AG04450 (cell line): ENCODE data around the gene TPM4. TPM values are rescaled to one million over a fixed set of nuclear protein-coding genes. Genes with fewer than 3 reads are reported as not detected.

ENCODE experiments used
- CTCF ChIA-PET: fragments of 300-600, 350-600 bp; formaldehyde crosslinking; extraction: SDS; loops from one replicate; lab custom pipeline; 2022; ENCODE audit warnings: antibody characterized with exemption, inconsistent platforms; lab: Charles Lee
- POLR2A ChIA-PET: fragments of 350-600 bp; formaldehyde crosslinking; extraction: SDS; loops from one replicate; lab custom pipeline; 2021; ENCODE audit warnings: antibody characterized with exemption, inconsistent platforms; lab: Yijun Ruan, JAX
- DNase-seq: peaks from one replicate; pipeline ENCODE4 v3.0.0-alpha.2; 2011; ENCODE audit warnings: low read depth, low spot score
- H3K27ac ChIP-seq: one replicate; pipeline ENCODE4 v1.5.1; 2012; ENCODE audit warnings: low read depth, low read length, control low read depth
- H3K27me3 ChIP-seq: one replicate; pipeline ENCODE4 v1.6.0; 2012; ENCODE audit warnings: low read length; ENCODE audit not compliant: control insufficient read depth, insufficient read depth
- H3K4me3 ChIP-seq: 2 replicates; pipeline ENCODE4 v1.5.1; 2011; ENCODE audit warnings: mild to moderate bottlenecking, low read depth, low read length, control low read depth
- H3K9me3 ChIP-seq: 2 replicates; pipeline ENCODE4 v1.5.1; 2012; ENCODE audit warnings: low read length; ENCODE audit not compliant: control insufficient read depth, insufficient read depth
- polyA plus RNA-seq: library from polyadenylated mRNA; depleted of rRNA; stranded (reverse); fragments of >200 nt; gene quantifications from 2 replicates; pipeline ENCODE4 v1.2.3, GENCODE V29; 2011
- TF ChIP-seq, protein P1 (sequence below): IDR thresholded peaks from 2 replicates; pipeline ENCODE4 v1.5.1; 2011; ENCODE audit warnings: low read depth, low read length, control low read depth, inconsistent platforms

TPM4 gene
- polyA plus RNA-seq, 1 experiment = 2,058 TPM

DNA sequence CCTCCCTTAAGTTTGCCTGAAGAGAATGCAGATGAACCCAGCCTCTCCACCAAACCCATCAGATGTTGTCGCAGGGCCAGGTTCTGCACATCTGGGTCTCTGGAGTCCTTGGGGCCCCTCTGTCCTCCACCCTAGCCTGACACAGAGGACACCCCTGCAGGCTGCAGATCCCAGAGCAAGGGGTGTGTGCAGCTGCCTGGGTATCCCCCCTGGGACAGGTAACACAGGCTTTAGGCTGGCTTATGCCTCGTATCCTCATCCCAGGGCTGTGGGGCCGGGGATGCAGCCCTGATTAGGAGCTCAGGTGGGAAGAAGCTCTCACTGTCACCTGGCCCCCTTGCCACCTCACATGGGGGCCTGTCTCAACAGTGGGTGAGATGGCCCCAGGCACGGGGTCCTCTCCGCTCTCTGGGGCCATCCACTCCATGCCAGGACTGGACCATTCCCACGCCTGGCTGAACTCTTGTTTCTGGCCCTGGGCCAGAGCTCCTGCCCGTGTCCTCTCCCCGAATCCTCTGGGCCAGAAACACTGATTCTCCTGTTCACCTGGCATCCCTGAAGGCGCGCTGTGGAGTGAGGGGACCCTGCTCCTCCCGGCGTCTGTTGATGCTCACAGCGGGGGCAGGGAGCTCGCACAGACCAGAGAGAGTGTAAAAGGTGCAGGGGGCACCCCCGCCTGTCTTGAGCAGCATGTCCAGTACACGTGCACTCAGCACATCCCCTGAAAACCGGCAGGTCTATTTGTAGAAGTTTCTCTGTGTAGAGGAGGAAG, 38.7 kb upstream of the TPM4 start:
- Histone ChIP-seq H3K4me3 (no peak overlapping the region), H3K27me3 (no peaks in the 10 kb centered on the region), H3K27ac (no peak overlapping the region), H3K9me3 (no peaks in the 10 kb centered on the region; the same call in 1 of the 2 replicates)
- ChIA-PET CTCF (no interaction called here), POLR2A (no interaction called here)
- TF ChIP-seq, protein P1, sequence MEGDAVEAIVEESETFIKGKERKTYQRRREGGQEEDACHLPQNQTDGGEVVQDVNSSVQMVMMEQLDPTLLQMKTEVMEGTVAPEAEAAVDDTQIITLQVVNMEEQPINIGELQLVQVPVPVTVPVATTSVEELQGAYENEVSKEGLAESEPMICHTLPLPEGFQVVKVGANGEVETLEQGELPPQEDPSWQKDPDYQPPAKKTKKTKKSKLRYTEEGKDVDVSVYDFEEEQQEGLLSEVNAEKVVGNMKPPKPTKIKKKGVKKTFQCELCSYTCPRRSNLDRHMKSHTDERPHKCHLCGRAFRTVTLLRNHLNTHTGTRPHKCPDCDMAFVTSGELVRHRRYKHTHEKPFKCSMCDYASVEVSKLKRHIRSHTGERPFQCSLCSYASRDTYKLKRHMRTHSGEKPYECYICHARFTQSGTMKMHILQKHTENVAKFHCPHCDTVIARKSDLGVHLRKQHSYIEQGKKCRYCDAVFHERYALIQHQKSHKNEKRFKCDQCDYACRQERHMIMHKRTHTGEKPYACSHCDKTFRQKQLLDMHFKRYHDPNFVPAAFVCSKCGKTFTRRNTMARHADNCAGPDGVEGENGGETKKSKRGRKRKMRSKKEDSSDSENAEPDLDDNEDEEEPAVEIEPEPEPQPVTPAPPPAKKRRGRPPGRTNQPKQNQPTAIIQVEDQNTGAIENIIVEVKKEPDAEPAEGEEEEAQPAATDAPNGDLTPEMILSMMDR = no peak
- no peak for DNase-seq

DNA sequence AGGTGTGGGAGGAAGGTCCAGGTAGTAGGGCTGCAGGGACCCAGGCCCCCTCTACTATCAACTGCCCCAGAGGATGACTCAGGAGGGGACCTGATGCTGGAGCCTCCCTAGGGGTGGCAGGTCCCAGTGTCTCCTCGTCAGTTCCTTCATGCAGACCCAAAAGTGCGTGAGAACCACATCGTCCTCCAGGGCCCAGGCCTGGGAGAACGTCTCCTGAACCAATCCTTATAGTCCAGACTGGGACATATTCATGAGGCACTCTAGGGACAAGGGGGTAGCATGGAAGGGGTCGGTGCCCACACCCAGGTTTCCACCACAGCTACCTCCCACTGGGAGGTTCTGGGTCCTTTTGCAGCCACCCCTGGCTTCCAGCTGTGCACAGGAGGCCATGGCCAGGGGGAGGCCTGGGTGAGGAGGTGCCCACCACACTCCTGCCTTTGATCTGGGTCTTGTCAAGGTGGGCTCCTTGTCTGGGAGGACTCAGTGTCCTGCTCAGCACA, 38.0 kb upstream of the TPM4 start:
- ChIA-PET CTCF (no interaction called here), POLR2A (no interaction called here)
- Histone ChIP-seq H3K9me3 (no peaks in the 10 kb centered on the region; the same call in 1 of the 2 replicates), H3K4me3 (no peak overlapping the region), H3K27ac (no peak overlapping the region), H3K27me3 (no peaks in the 10 kb centered on the region)
- no peak for DNase-seq
- TF ChIP-seq, protein P1 = no peak

DNA sequence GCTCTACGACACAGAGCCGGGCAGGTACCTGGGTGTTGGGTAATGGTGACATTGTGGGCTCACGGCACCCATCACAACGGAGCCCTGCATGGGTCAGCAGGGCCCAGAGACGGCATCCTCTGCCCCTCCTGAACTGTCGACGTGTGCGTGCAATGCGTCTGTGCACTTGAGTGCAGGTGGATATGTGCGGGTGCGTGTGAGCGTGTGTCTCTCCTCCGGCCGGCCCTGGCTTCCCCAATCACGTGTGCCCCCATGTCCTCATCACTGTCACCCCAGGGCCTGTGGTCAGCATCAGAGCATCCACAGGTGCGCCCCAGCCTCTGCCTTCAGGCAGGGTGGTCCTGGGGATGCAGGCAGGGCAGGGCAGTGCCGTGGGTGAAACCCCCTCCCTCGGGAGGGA, 37.2 kb upstream of the TPM4 start:
- ChIA-PET POLR2A (no interaction called here), CTCF (no interaction called here)
- no peak overlapping the region for H3K27ac ChIP-seq
- no peaks in the 10 kb centered on the region for H3K27me3 ChIP-seq
- H3K9me3 ChIP-seq = no peaks in the 10 kb centered on the region; the same call in 1 of the 2 replicates
- TF ChIP-seq, protein P1 = no peak
- no peak overlapping the region for H3K4me3 ChIP-seq
- no peak for DNase-seq

DNA sequence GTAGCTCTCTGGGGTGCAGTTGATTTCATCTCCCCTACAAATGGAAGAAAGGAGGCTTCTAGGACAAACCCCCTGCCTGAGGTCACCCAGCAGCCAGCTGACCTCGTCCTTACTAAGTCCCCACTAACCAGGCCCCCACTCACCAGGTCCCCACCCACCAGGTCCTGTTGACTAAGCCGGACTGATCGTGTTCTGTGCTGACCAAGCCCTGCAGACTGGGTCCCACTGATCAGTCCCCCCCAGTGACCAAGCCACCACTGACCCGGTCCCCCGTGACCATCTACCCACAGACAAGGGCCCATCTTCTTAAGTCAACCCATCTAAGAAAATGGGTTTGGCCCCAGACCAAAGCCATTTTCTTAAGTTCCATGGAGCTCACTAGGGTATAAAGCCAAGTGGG, 36.8 kb upstream of the TPM4 start:
- POLR2A ChIA-PET = no interaction called here
- DNase-seq = no peak
- Histone ChIP-seq H3K27ac (no peak overlapping the region), H3K9me3 (no peaks in the 10 kb centered on the region; the same call in 1 of the 2 replicates), H3K4me3 (no peak overlapping the region), H3K27me3 (no peaks in the 10 kb centered on the region)
- CTCF ChIA-PET = interaction anchor here (2.2 to 4.5 kb wide), 3 partner anchors 39 to 145 kb away, joined by 9 to 41 read pairs (median 39); partner anchors contain the start of gene FAM32A
- TF ChIP-seq, protein P1 = no peak

DNA sequence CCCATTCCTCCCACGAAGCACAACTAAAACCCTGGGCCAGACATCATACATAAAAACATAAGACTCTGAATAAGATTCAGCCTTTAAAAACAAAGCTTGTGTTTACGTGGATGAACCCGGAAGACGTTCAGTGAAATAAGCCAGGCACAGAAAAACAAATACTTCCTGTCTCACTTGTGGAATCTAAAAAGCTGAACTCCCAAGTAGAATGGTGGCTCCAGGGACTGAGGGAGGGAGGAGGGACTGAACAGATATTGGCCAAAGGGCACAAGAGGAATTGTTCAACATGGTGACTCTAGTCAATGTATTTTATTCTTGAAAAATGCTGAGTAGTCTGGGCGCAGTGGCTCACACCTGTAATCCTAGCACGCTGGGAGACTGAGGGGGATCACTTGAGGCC, 35.7 kb upstream of the TPM4 start:
- TF ChIP-seq, protein P1 = no peak
- Histone ChIP-seq H3K27ac (no peak overlapping the region), H3K4me3 (no peak overlapping the region), H3K9me3 (peaks cover 2% of the 10 kb centered on the region; the same call in 1 of the 2 replicates), H3K27me3 (no peaks in the 10 kb centered on the region)
- POLR2A ChIA-PET = interaction anchor here (1.0 to 2.3 kb wide), 3 partner anchors 26 to 48 kb away, joined by 7 to 21 read pairs (median 11); partner anchors contain the start of gene TPM4
- no peak for DNase-seq
- CTCF ChIA-PET = interaction anchor here (0.6 to 4.5 kb wide), 16 partner anchors 8 to 369 kb away, joined by 3 to 51 read pairs (median 8); partner anchors contain the start of genes FAM32A, RAB8A and TPM4
